GM19193 (cell line): ENCODE measurements around the gene SLC8B1.
A peak's percentile ranks its signal among the peaks of the same experiment; 100 is the strongest.

Experiments
- POLR2A ChIP-seq: IDR thresholded peaks from 4 replicates; pipeline ENCODE4 v1.6.1; 2011; ENCODE audit not compliant: insufficient read depth, insufficient read length; ENCODE audit errors: extremely low read depth

SLC8B1 gene

GRCh38 chr12:113315358-113315757 lies 19.6 kb downstream of the SLC8B1 start:
- TF ChIP-seq POLR2A = no peak

- TF ChIP-seq POLR2A = no peak
Observed at GRCh38 chr12:113314121-113314529, 20.8 kb downstream of the SLC8B1 start.

- no peak for TF ChIP-seq POLR2A
Observed at GRCh38 chr12:113310489-113310888, 24.4 kb downstream of the SLC8B1 start.

- no peak for TF ChIP-seq POLR2A
Observed at GRCh38 chr12:113306382-113306781, 28.5 kb downstream of the SLC8B1 start.

- no peak for TF ChIP-seq POLR2A
Observed at GRCh38 chr12:113305281-113305856, 29.5 kb downstream of the SLC8B1 start.

- no peak for TF ChIP-seq POLR2A
Observed at GRCh38 chr12:113302886-113303640, 31.8 kb downstream of the SLC8B1 start.

GRCh38 chr12:113302466-113302865 lies 32.4 kb downstream of the SLC8B1 start:
- TF ChIP-seq POLR2A = no peak

GRCh38 chr12:113301811-113302210 lies 33.1 kb downstream of the SLC8B1 start:
- TF ChIP-seq POLR2A = no peak

- no peak for TF ChIP-seq POLR2A
Observed at GRCh38 chr12:113299619-113300237, 35.2 kb downstream of the SLC8B1 start.

GRCh38 chr12:113298861-113299545 lies 35.9 kb downstream of the SLC8B1 start:
- peak; percentile 21 for TF ChIP-seq POLR2A

GRCh38 chr12:113298472-113298817 lies 36.5 kb downstream of the SLC8B1 start:
- no peak for TF ChIP-seq POLR2A

GRCh38 chr12:113297621-113298471 lies 37.1 kb downstream of the SLC8B1 start:
- TF ChIP-seq POLR2A = no peak

GRCh38 chr12:113297214-113297587 lies 37.7 kb downstream of the SLC8B1 start:
- no peak for TF ChIP-seq POLR2A

- TF ChIP-seq POLR2A = no peak
Observed at GRCh38 chr12:113296557-113297213, 38.2 kb downstream of the SLC8B1 start.
